ENCODE measurements around the gene ANAPC10. TPM values are rescaled to one million over a fixed set of nuclear protein-coding genes. Genes with fewer than 3 reads are reported as not detected.
A peak's percentile ranks its signal among the peaks of the same experiment; 100 is the strongest.

Gene ANAPC10
- total RNA-seq, 1 experiment from 2014 or later: 27.2 TPM

DNA sequence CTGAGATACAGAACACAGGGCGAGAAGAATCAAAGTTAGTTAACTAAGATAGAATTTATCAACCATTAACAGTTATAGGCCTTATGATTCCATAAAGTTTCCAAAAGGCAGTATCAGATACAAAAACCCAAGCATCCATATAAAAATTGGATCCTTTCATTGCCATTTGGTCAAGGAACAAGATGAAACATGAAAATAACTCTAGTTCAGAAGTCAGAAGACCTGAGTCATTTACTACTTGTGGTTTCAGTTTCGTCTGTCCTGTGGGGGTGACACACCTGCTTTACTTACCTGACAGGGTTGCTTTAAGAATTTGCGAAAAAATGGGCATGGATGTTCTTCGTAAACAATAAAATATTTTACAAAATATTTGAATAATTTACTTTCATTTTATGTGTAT is 130.8 kb downstream of the ANAPC10 start:
- RAD21 ChIA-PET (ENCODE audit: low non-redundant PET in 1 of 2, low total read pairs in 2 of 2, uncharacterized antibody in 2 of 2, unreplicated experiment in 2 of 2): no interaction called here
- Histone ChIP-seq H3K36me3 (ENCODE audit: control insufficient read depth in 1 of 2, insufficient read depth in 2 of 2, low read length in 2 of 2) (no peaks in the 10 kb centered on the region), H3K9me3 (ENCODE audit: control insufficient read depth in 1 of 2, insufficient read depth in 1 of 2, low read depth in 1 of 2, low read length in 2 of 2) (no peaks in the 10 kb centered on the region), H3K27ac (ENCODE audit: low read depth, low read length) (no peak overlapping the region), H3K9ac (ENCODE audit: low read length) (no peak overlapping the region), H3K79me2 (ENCODE audit: insufficient read depth, low read length) (no peaks in the 10 kb centered on the region), H3K4me2 (ENCODE audit: low read length) (peak overlapping the region; percentile 3; the same call in 1 of the 2 replicates), H3K4me3 (replicated peaks in 1 of 2; ENCODE audit: low read depth in 1 of 2, low read length in 2 of 2) (no peak overlapping the region), H4K20me1 (ENCODE audit: insufficient read depth) (no peaks in the 10 kb centered on the region), H2AFZ (ENCODE audit: low read depth, low read length, poor library complexity, severe bottlenecking) (no peak overlapping the region), H3K27me3 (ENCODE audit: insufficient read depth, low read length) (no peaks in the 10 kb centered on the region), H3K4me1 (ENCODE audit: control insufficient read depth in 1 of 2, insufficient read depth in 2 of 2, low read length in 2 of 2) (peaks cover 0 to 6% of the 10 kb centered on the region in 2 experiments; a peak in 1 of 4 replicates), H3K9me2 (ENCODE audit: insufficient read depth) (no peaks in the 10 kb centered on the region)
- TF ChIP-seq CEBPB (IDR thresholded peaks at IDR 0.05; ENCODE audit: low read depth) (no peak), POLR2A (IDR thresholded peaks at IDR 0.05; ENCODE audit: borderline replicate concordance, extremely low read depth, insufficient read depth, insufficient read length) (no peak), EZH2 (IDR thresholded peaks at IDR 0.05) (no peak), ZNF274 (IDR thresholded peaks at IDR 0.05; ENCODE audit: low read depth, low read length) (no peak), SP1 (IDR thresholded peaks at IDR 0.05; ENCODE audit: low read depth) (no peak), ZFX (IDR thresholded peaks at IDR 0.05) (no peak), RAD21 (IDR thresholded peaks at IDR 0.05; ENCODE audit: low read depth) (no peak), EZH2phosphoT487 (IDR thresholded peaks at IDR 0.05; ENCODE audit: borderline replicate concordance) (no peak), EGR1 (IDR thresholded peaks at IDR 0.05; ENCODE audit: low read depth) (no peak), POLR2AphosphoS5 (IDR thresholded peaks at IDR 0.05; ENCODE audit: low read depth, low read length) (no peak), ELF1 (IDR thresholded peaks at IDR 0.05; ENCODE audit: borderline replicate concordance, low read depth) (no peak), TCF7L2 (IDR thresholded peaks at IDR 0.05; ENCODE audit: borderline replicate concordance, extremely low read depth, insufficient read depth, insufficient read length) (no peak), SRF (IDR thresholded peaks at IDR 0.05; ENCODE audit: low read depth) (no peak), YY1 (IDR thresholded peaks at IDR 0.05; ENCODE audit: extremely low read depth, insufficient replicate concordance, low read depth, low read length) (no peak)
- TF ChIP-seq, protein P1, sequence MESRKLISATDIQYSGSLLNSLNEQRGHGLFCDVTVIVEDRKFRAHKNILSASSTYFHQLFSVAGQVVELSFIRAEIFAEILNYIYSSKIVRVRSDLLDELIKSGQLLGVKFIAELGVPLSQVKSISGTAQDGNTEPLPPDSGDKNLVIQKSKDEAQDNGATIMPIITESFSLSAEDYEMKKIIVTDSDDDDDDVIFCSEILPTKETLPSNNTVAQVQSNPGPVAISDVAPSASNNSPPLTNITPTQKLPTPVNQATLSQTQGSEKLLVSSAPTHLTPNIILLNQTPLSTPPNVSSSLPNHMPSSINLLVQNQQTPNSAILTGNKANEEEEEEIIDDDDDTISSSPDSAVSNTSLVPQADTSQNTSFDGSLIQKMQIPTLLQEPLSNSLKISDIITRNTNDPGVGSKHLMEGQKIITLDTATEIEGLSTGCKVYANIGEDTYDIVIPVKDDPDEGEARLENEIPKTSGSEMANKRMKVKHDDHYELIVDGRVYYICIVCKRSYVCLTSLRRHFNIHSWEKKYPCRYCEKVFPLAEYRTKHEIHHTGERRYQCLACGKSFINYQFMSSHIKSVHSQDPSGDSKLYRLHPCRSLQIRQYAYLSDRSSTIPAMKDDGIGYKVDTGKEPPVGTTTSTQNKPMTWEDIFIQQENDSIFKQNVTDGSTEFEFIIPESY (IDR thresholded peaks at IDR 0.05; ENCODE audit: extremely low read depth, insufficient replicate concordance, low read length): no peak
- TF ChIP-seq, protein P2, sequence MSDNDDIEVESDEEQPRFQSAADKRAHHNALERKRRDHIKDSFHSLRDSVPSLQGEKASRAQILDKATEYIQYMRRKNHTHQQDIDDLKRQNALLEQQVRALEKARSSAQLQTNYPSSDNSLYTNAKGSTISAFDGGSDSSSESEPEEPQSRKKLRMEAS (IDR thresholded peaks at IDR 0.05): no peak
- TF ChIP-seq, protein P3, sequence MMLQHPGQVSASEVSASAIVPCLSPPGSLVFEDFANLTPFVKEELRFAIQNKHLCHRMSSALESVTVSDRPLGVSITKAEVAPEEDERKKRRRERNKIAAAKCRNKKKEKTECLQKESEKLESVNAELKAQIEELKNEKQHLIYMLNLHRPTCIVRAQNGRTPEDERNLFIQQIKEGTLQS (IDR thresholded peaks at IDR 0.05): no peak
- TF ChIP-seq, protein P4, sequence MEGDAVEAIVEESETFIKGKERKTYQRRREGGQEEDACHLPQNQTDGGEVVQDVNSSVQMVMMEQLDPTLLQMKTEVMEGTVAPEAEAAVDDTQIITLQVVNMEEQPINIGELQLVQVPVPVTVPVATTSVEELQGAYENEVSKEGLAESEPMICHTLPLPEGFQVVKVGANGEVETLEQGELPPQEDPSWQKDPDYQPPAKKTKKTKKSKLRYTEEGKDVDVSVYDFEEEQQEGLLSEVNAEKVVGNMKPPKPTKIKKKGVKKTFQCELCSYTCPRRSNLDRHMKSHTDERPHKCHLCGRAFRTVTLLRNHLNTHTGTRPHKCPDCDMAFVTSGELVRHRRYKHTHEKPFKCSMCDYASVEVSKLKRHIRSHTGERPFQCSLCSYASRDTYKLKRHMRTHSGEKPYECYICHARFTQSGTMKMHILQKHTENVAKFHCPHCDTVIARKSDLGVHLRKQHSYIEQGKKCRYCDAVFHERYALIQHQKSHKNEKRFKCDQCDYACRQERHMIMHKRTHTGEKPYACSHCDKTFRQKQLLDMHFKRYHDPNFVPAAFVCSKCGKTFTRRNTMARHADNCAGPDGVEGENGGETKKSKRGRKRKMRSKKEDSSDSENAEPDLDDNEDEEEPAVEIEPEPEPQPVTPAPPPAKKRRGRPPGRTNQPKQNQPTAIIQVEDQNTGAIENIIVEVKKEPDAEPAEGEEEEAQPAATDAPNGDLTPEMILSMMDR (IDR thresholded peaks at IDR 0.05 in 2 of 3, conservative IDR thresholded peaks at IDR 0.05 in 1 of 3; ENCODE audit: borderline replicate concordance in 1 of 3, insufficient read depth in 1 of 3, low read depth in 2 of 3, low read length in 2 of 3): no peak
- CTCF ChIA-PET: no interaction called here
- POLR2A ChIA-PET: no interaction called here
- DNase-seq (ENCODE audit: low read depth, low spot score): no peak
- intact Hi-C loops (cut with micrococcal nuclease): no loop called here
- no TSS peak for BruUV-seq (replicated peaks)
- no peak for ATAC-seq

Data from HCT116 (cell line).